Measurements from ENCODE around the gene SRPK2.

The SRPK2 gene

DNA sequence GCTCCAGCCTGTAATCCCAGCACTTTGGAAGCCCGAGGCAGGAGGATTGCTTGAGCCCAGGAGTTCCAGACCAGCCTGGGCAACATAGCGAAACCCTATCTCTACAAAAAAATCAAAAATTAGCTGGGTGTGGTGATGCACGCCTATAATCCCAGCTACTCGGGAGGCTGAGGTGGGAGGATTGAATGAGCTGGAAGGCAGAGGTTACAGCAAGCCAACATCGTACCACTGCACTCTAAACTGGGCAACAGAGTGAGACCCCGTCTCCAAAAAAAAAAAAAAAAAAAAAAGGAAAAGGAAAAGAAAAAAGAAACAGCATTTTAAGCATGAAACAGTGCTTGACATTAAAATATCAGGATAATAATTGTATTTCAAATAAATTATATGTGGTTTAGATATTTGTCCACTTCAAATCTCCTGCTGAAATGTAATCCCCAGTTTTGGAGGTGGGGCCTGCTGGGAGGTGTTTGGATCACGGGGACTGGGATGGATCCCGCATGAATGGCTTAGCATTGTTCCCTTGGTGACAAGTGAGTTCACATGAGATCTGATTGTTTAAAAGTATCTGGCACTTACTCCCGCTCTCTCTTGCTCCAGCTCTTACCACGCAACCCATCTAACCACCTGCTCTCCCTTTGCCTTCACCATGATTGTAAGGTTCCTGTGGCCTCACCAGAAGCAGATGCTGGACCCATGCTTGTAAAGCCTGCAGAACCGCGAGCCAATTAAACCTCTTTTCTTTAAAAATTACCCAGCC lies 103.4 kb downstream of the SRPK2 start:
- Histone ChIP-seq H3F3A (ENCODE audit: insufficient read depth, low read length) (no peaks in the 10 kb centered on the region), H3K9me3 (ENCODE audit: low read length) (no peaks in the 10 kb centered on the region), H3K4me1 (ENCODE audit: insufficient read depth, low read length, severe bottlenecking) (no peaks in the 10 kb centered on the region), H3K9me2 (ENCODE audit: low read depth, low read length) (no peaks in the 10 kb centered on the region), H3K27ac (ENCODE audit: low read depth, low read length, poor library complexity, severe bottlenecking) (no peak overlapping the region), H3K9ac (ENCODE audit: low read length) (no peak overlapping the region), H3K79me2 (ENCODE audit: insufficient read depth, low read length) (no peaks in the 10 kb centered on the region), H3K4me3 (ENCODE audit: low read depth, low read length, poor library complexity, severe bottlenecking) (no peak overlapping the region), H4K20me1 (ENCODE audit: insufficient read depth, low read length) (no peaks in the 10 kb centered on the region), H3K36me3 (ENCODE audit: insufficient read depth, low read length) (no peaks in the 10 kb centered on the region; the same call in 1 of the 2 replicates), H3K4me2 (ENCODE audit: low read length) (no peak overlapping the region), H2AFZ (ENCODE audit: low read length) (no peak overlapping the region), H3K27me3 (ENCODE audit: insufficient read depth, low read length) (no peaks in the 10 kb centered on the region)
- TF ChIP-seq, protein P1, sequence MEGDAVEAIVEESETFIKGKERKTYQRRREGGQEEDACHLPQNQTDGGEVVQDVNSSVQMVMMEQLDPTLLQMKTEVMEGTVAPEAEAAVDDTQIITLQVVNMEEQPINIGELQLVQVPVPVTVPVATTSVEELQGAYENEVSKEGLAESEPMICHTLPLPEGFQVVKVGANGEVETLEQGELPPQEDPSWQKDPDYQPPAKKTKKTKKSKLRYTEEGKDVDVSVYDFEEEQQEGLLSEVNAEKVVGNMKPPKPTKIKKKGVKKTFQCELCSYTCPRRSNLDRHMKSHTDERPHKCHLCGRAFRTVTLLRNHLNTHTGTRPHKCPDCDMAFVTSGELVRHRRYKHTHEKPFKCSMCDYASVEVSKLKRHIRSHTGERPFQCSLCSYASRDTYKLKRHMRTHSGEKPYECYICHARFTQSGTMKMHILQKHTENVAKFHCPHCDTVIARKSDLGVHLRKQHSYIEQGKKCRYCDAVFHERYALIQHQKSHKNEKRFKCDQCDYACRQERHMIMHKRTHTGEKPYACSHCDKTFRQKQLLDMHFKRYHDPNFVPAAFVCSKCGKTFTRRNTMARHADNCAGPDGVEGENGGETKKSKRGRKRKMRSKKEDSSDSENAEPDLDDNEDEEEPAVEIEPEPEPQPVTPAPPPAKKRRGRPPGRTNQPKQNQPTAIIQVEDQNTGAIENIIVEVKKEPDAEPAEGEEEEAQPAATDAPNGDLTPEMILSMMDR (IDR thresholded peaks at IDR 0.05; ENCODE audit: low read length): no peak
- no peak for TF ChIP-seq EZH2 (IDR thresholded peaks at IDR 0.05; ENCODE audit: borderline replicate concordance, low read length)

DNA sequence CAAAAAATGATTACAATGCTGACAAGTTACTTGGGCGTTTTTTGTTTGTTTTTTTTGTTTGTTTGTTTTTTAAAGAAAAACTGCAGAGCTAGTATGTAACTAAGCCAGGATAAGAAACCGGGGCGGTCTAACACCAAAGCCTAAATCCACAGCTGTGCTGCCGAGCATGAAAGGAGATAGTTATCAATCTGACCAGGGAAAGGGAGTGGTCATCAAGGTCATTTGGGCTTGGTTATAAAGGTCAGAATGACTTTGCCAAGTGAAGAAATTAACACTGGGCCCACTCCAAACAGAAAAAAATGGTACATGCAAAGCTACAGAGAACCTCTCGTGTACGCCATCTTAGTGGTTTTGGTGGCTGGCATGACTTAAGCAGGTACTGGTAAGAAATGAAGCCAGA lies 104.7 kb downstream of the SRPK2 start:
- no peaks in the 10 kb centered on the region for H3K79me2 ChIP-seq (ENCODE audit: insufficient read depth, low read length)
- TF ChIP-seq EZH2 (IDR thresholded peaks at IDR 0.05; ENCODE audit: borderline replicate concordance, low read length): no peak
- TF ChIP-seq, protein P1 (IDR thresholded peaks at IDR 0.05; ENCODE audit: low read length): no peak
- H2AFZ ChIP-seq (ENCODE audit: low read length): no peak overlapping the region

DNA sequence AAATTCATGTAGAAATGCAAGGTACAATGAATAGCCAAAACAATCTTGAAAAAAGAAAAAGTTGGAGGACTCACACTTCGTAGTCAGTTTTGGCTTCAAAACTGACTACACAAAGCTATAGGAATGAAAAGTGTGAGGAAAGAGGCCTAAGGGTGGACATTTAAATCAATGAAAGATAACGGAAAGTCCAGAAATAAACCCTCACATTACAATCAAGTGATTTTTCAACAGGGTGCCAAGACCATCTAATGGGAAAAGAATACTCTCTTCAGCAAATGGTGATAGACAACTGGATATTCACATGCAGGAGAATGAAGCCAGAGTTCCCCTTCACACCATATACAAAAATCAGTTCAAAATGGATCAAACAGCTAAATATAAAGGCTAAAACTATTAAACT lies 106.8 kb downstream of the SRPK2 start:
- no peak overlapping the region for H2AFZ ChIP-seq (ENCODE audit: low read length)
- no peak overlapping the region for H3K9ac ChIP-seq (ENCODE audit: low read length)
- no peaks in the 10 kb centered on the region for H3K27me3 ChIP-seq (ENCODE audit: insufficient read depth, low read length)
- H3K9me2 ChIP-seq (ENCODE audit: low read depth, low read length): no peaks in the 10 kb centered on the region
- no peak overlapping the region for H3K4me3 ChIP-seq (ENCODE audit: low read depth, low read length, poor library complexity, severe bottlenecking)
- H3K9me3 ChIP-seq (ENCODE audit: low read length): no peaks in the 10 kb centered on the region
- no peak overlapping the region for H3K4me2 ChIP-seq (ENCODE audit: low read length)
- H3K79me2 ChIP-seq (ENCODE audit: insufficient read depth, low read length): no peaks in the 10 kb centered on the region
- H3F3A ChIP-seq (ENCODE audit: insufficient read depth, low read length): no peaks in the 10 kb centered on the region
- no peak for TF ChIP-seq EZH2 (IDR thresholded peaks at IDR 0.05; ENCODE audit: borderline replicate concordance, low read length)
- TF ChIP-seq, protein P1 (IDR thresholded peaks at IDR 0.05; ENCODE audit: low read length): no peak
- H4K20me1 ChIP-seq (ENCODE audit: insufficient read depth, low read length): no peaks in the 10 kb centered on the region
- no peaks in the 10 kb centered on the region for H3K4me1 ChIP-seq (ENCODE audit: insufficient read depth, low read length, severe bottlenecking)
- no peaks in the 10 kb centered on the region; the same call in 1 of the 2 replicates for H3K36me3 ChIP-seq (ENCODE audit: insufficient read depth, low read length)
- no peak overlapping the region for H3K27ac ChIP-seq (ENCODE audit: low read depth, low read length, poor library complexity, severe bottlenecking)

More for the DNA sequence above, 104.7 kb downstream of the SRPK2 start:
- no peaks in the 10 kb centered on the region for H3K4me1 ChIP-seq (ENCODE audit: insufficient read depth, low read length, severe bottlenecking)
- no peaks in the 10 kb centered on the region for H3K9me2 ChIP-seq (ENCODE audit: low read depth, low read length)
- H3K9me3 ChIP-seq (ENCODE audit: low read length): no peaks in the 10 kb centered on the region
- H3K9ac ChIP-seq (ENCODE audit: low read length): no peak overlapping the region
- no peak overlapping the region for H3K4me2 ChIP-seq (ENCODE audit: low read length)
- H3K27me3 ChIP-seq (ENCODE audit: insufficient read depth, low read length): no peaks in the 10 kb centered on the region
- no peaks in the 10 kb centered on the region; the same call in 1 of the 2 replicates for H3K36me3 ChIP-seq (ENCODE audit: insufficient read depth, low read length)
- H4K20me1 ChIP-seq (ENCODE audit: insufficient read depth, low read length): no peaks in the 10 kb centered on the region
- no peaks in the 10 kb centered on the region for H3F3A ChIP-seq (ENCODE audit: insufficient read depth, low read length)
- no peak overlapping the region for H3K4me3 ChIP-seq (ENCODE audit: low read depth, low read length, poor library complexity, severe bottlenecking)
- H3K27ac ChIP-seq (ENCODE audit: low read depth, low read length, poor library complexity, severe bottlenecking): no peak overlapping the region

All from OCI-LY1 (cell line).